ENCODE data around the gene CAMK1D. TPM values are rescaled to one million over a fixed set of nuclear protein-coding genes. Genes with fewer than 3 reads are reported as not detected.
"Not testable (repeated sequence)": the region's sequence is repeated elsewhere in the genome, so short reads cannot be mapped to it uniquely, and the experiment has no call there.

The CAMK1D gene
- total RNA-seq, 1 donor from 2014 or later: 12.8 TPM

- H3K36me3 ChIP-seq: no peaks in the 10 kb centered on the region
- TF ChIP-seq POLR2AphosphoS5 (IDR thresholded peaks at IDR 0.05; ENCODE audit: insufficient read depth in 1 of 2, low read depth in 1 of 2) (no peak), CTCF (IDR thresholded peaks at IDR 0.05) (no peak), POLR2A (IDR thresholded peaks at IDR 0.05) (no peak)
- H3K9me3 ChIP-seq: no peaks in the 10 kb centered on the region
- intact Hi-C loops (cut with DNase I): no loop called here
- H3K27ac ChIP-seq: no peak overlapping the region
- no peak overlapping the region for H3K4me3 ChIP-seq
- no peak for DNase-seq (ENCODE audit: extremely low spot score in 2 of 2)
- peaks cover 7% of the 10 kb centered on the region for H3K4me1 ChIP-seq
- no peaks in the 10 kb centered on the region for H3K27me3 ChIP-seq
Observed at GRCh38 chr10:12742771-12743170, 393.4 kb downstream of the CAMK1D start.

GRCh38 chr10:12743466-12743865, 394.1 kb downstream of the CAMK1D start:
- DNase-seq (ENCODE audit: extremely low spot score in 2 of 2); H3K4me3 ChIP-seq; H3K4me1 ChIP-seq; intact Hi-C loops (cut with DNase I); H3K27me3 ChIP-seq; H3K27ac ChIP-seq; H3K9me3 ChIP-seq; H3K36me3 ChIP-seq: not testable (repeated sequence)

- DNase-seq (ENCODE audit: extremely low spot score in 2 of 2): no peak
- intact Hi-C loops (cut with DNase I): no loop called here
Observed at GRCh38 chr10:12743941-12744340, 394.6 kb downstream of the CAMK1D start.

GRCh38 chr10:12748186-12748585, 398.8 kb downstream of the CAMK1D start:
- Histone ChIP-seq H3K4me3 (no peak overlapping the region), H3K36me3 (no peaks in the 10 kb centered on the region), H3K27me3 (no peaks in the 10 kb centered on the region), H3K9me3 (no peaks in the 10 kb centered on the region), H3K27ac (no peak overlapping the region), H3K4me1 (no peaks in the 10 kb centered on the region)
- TF ChIP-seq CTCF (IDR thresholded peaks at IDR 0.05): no peak
- TF ChIP-seq POLR2AphosphoS5 (IDR thresholded peaks at IDR 0.05; ENCODE audit: insufficient read depth in 1 of 2, low read depth in 1 of 2): no peak
- no peak for TF ChIP-seq POLR2A (IDR thresholded peaks at IDR 0.05)
- intact Hi-C loops (cut with DNase I): no loop called here
- DNase-seq (ENCODE audit: extremely low spot score in 2 of 2): no peak

More at GRCh38 chr10:12743941-12744340, 394.6 kb downstream of the CAMK1D start:
- Histone ChIP-seq H3K9me3 (no peaks in the 10 kb centered on the region), H3K27me3 (no peaks in the 10 kb centered on the region), H3K4me3 (no peak overlapping the region), H3K27ac (no peak overlapping the region), H3K36me3 (no peaks in the 10 kb centered on the region), H3K4me1 (peaks cover 7% of the 10 kb centered on the region)
- TF ChIP-seq POLR2AphosphoS5 (IDR thresholded peaks at IDR 0.05; ENCODE audit: insufficient read depth in 1 of 2, low read depth in 1 of 2) (no peak), CTCF (IDR thresholded peaks at IDR 0.05) (no peak), POLR2A (IDR thresholded peaks at IDR 0.05) (no peak)

- intact Hi-C loops (cut with DNase I): no loop called here
- no peaks in the 10 kb centered on the region for H3K9me3 ChIP-seq
- TF ChIP-seq CTCF (IDR thresholded peaks at IDR 0.05): no peak
- no peak for TF ChIP-seq POLR2AphosphoS5 (IDR thresholded peaks at IDR 0.05; ENCODE audit: insufficient read depth in 1 of 2, low read depth in 1 of 2)
- no peak for TF ChIP-seq POLR2A (IDR thresholded peaks at IDR 0.05)
- no peaks in the 10 kb centered on the region for H3K27me3 ChIP-seq
- DNase-seq (ENCODE audit: extremely low spot score in 2 of 2): no peak
- H3K27ac ChIP-seq: no peak overlapping the region
- no peaks in the 10 kb centered on the region for H3K4me1 ChIP-seq
- H3K4me3 ChIP-seq: no peak overlapping the region
- no peaks in the 10 kb centered on the region for H3K36me3 ChIP-seq
Observed at GRCh38 chr10:12749760-12750478, 400.6 kb downstream of the CAMK1D start.
